HG03025 (cell line): ENCODE results near the gene RPS6KL1.

ENCODE experiments used
- ATAC-seq: cut with Tn5 transposase; IDR thresholded peaks from one replicate; pipeline ENCODE4 v1.9.1; 2021; ENCODE audit warnings: mild to moderate bottlenecking, moderate library complexity; ENCODE audit not compliant: unreplicated experiment, low FRiP score

Gene RPS6KL1

GRCh38 chr14:74915826-74916225 is 7.2 kb downstream of the RPS6KL1 start:
- ATAC-seq: no peak

- ATAC-seq: no peak
Observed at GRCh38 chr14:74915426-74915825, 7.6 kb downstream of the RPS6KL1 start.

GRCh38 chr14:74913986-74914573 is 9.0 kb downstream of the RPS6KL1 start:
- ATAC-seq: no peak

GRCh38 chr14:74913393-74913910 is 9.6 kb downstream of the RPS6KL1 start:
- no peak for ATAC-seq

GRCh38 chr14:74912801-74913200 is 10.3 kb downstream of the RPS6KL1 start:
- ATAC-seq: no peak

GRCh38 chr14:74912111-74912510 is 10.9 kb downstream of the RPS6KL1 start:
- ATAC-seq: no peak

GRCh38 chr14:74911704-74912103 is 11.4 kb downstream of the RPS6KL1 start:
- no peak for ATAC-seq

GRCh38 chr14:74911221-74911620 is 11.8 kb downstream of the RPS6KL1 start:
- ATAC-seq: no peak

GRCh38 chr14:74910556-74910955 is 12.5 kb downstream of the RPS6KL1 start:
- no peak for ATAC-seq

GRCh38 chr14:74909911-74910310 is 13.1 kb downstream of the RPS6KL1 start:
- no peak for ATAC-seq

GRCh38 chr14:74909501-74909900 is 13.6 kb downstream of the RPS6KL1 start:
- no peak for ATAC-seq

- ATAC-seq: no peak
Observed at GRCh38 chr14:74908861-74909341, 14.2 kb downstream of the RPS6KL1 start.

- no peak for ATAC-seq
Observed at GRCh38 chr14:74907744-74908143, 15.3 kb downstream of the RPS6KL1 start.

- no peak for ATAC-seq
Observed at GRCh38 chr14:74906925-74907521, 16.0 kb downstream of the RPS6KL1 start.

GRCh38 chr14:74905595-74906142 is 17.4 kb downstream of the RPS6KL1 start:
- ATAC-seq: no peak

- no peak for ATAC-seq
Observed at GRCh38 chr14:74904635-74905503, 18.2 kb downstream of the RPS6KL1 start.

GRCh38 chr14:74902941-74903705 is 19.9 kb downstream of the RPS6KL1 start:
- no peak for ATAC-seq

- no peak for ATAC-seq
Observed at GRCh38 chr14:74898694-74899093, 24.4 kb downstream of the RPS6KL1 start.

- ATAC-seq: no peak
Observed at GRCh38 chr14:74898083-74898482, 25.0 kb downstream of the RPS6KL1 start.

- ATAC-seq: no peak
Observed at GRCh38 chr14:74897642-74898041, 25.4 kb downstream of the RPS6KL1 start.
